GM18505 (cell line): ENCODE measurements around the gene NYAP2.

Experiments
- ATAC-seq: cut with Tn5 transposase; IDR thresholded peaks from one replicate; pipeline ENCODE4 v1.9.1; 2021; ENCODE audit not compliant: unreplicated experiment
- POLR2A ChIP-seq: IDR thresholded peaks from 4 replicates; pipeline ENCODE4 v1.6.1; 2011; ENCODE audit warnings: borderline replicate concordance; ENCODE audit not compliant: insufficient read depth, insufficient read length; ENCODE audit errors: extremely low read depth

The NYAP2 gene

DNA sequence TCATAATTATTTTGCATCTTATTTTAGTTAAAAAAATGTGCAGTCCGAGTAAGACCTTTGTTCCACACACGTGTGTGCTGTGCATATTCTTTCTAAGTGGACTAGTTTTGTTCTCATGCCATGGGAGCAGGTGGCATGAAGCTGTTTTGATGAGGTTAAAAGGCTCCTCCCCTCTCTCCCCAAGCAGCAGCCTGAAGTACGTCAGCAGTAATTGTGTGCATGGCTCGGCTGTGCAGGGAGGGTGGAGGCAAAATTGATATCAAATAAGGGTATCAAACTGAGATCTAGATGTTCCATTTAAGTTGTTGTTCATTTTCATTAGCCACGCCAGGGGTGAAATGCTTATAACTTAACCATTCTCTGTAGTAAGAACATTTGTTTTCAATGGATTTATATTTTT lies at the start of gene NYAP2:
TSS of gene NYAP2 (plus strand) at position 207 of the 400 bp plus-strand sequence. CDS start 9,171 bp downstream, outside the sequence.
- no peak for ATAC-seq
- TF ChIP-seq POLR2A: no peak

DNA sequence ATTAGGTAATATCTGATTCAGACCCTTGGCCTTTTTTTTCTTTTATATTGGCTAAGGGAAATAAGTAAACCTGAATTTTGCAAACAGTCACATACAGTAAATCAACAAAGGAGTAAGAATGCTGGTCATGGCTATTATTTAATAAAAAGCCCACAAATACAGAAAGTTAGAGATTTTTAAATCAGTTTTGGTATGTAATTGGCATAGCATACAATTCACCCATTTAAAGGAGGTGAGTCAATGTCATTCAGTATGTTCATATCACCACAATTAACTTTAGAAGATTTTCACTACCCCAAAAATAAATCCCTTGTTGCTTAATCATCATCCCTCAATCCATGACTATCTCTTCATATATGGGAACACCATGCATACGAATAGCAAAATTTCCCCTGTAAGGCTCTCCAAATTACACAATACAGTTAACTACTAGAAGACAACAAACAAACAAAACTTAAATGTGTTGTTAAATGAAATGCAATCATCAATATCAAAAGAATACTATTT lies 45.9 kb upstream of the NYAP2 start:
- no peak for ATAC-seq
- no peak for TF ChIP-seq POLR2A

DNA sequence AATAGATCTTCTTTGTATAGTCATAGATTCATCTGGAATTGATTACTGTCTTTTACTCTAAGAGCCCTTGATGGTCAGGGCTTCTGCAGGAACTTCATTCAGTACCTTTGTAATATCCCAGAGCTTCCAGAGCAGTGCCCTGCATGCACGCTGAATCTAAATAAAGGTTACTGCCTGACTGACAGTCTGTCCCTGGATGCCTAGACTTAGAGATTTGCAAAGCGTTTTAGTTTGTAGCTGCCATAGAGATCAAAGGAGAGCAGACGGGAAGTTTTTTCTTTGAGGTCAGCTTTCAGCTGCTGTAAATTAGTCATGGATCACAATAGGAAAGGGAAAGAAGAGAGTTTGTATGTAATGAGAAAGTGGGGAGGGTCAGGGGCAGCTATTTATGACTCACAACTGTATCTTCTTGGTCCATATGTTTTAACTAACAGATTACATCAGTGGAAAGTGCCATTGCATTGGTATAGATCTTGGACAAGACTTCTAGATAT lies 45.2 kb upstream of the NYAP2 start:
- no peak for TF ChIP-seq POLR2A
- ATAC-seq: no peak

DNA sequence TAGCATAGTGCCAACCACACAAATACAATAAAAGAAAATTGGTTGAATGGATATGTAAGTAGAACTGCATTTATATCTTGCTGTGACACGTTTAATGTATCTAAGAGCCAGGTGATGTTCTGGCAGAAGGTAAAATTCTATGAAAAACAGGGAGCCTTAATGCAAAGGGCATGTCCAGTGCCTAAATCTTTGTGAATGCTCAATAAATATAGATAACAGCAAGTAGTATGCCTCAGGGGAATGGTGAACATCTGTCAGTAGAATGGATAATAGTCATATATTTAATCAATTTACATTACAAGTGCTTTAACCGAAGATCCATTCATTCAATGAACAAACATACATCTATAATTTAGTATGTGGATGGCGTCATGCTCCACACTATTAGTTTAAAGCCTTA lies 43.7 kb upstream of the NYAP2 start:
- no peak for ATAC-seq
- TF ChIP-seq POLR2A: no peak

DNA sequence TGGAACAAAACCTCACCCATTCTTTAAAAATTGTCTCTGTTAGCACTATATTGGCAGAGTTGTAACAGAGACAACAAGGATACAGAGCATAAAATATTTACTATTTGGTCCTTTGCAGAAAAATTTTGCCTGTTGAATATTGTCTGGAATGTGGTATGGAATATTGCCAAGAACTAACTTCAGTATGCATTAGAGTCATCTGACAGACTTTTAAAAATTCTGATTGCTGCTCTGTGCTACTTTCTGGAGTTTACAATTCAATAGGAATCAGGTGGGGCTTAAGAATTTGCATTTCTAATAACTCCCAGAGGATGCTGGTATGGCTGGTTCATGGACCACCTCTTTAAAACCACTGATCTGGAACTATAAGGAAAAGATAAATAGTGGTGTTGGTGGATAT lies 32.8 kb upstream of the NYAP2 start:
- ATAC-seq: no peak

DNA sequence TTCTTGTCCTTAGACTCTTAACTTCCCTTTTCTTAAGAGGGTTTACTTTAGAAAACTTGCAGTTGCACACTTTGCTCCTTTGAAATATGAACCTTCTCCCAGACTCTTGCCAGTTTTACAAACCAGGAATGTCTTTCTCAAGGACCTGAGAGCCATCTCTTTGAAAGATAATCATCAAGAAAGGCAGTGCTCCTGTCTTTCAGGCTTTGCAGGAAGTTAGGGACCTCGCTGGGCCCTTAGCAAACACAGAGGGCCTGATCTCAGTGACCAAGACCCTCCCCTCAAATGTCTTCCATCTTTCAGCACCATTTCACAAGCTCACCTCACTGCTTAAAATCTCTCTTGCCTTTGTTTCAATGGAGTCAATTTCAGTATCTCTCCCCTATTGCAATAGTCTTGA lies 32.0 kb upstream of the NYAP2 start:
- ATAC-seq: no peak
- TF ChIP-seq POLR2A: no peak

More for the DNA sequence above, 32.8 kb upstream of the NYAP2 start:
- no peak for TF ChIP-seq POLR2A

DNA sequence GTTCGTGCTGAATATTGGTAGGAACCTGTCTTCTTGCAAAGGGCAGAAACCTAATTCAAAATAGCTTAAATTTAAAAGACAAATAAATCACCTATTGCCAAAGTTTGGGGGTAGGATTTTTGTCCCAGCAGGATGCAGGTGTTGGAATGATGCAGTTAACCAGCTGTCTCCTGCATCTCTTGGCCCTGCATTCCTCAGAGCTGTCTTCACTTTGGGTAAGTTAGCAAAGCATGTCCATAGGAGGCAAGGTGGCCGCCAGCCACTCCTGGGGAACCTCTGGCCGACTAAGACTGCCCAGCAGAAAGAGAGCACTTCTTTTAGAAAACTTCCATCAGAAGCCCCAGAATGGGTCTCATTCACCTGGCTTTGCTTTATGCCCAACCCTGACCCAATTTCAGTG lies 20.5 kb upstream of the NYAP2 start:
- no peak for ATAC-seq

DNA sequence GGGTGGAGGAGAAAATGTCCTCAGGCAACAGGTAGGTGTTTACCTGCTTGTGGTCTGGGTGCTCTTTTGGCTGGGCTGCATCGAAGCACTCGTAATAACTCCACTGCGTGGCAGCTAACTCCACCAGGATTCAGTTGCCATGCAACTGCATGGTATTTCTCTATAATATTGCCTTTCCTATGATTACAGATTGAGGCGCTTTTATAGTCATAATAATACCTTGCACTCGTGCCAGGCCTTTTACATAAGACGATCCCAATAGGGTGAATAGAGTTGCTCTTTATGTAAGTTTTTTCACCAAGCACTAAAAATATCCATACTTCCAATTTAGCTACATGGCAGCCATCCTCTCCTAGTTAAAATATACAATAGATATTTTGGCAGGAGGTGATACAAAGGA lies 19.7 kb upstream of the NYAP2 start:
- no peak for TF ChIP-seq POLR2A
- ATAC-seq: no peak

More for the DNA sequence above, 20.5 kb upstream of the NYAP2 start:
- no peak for TF ChIP-seq POLR2A

DNA sequence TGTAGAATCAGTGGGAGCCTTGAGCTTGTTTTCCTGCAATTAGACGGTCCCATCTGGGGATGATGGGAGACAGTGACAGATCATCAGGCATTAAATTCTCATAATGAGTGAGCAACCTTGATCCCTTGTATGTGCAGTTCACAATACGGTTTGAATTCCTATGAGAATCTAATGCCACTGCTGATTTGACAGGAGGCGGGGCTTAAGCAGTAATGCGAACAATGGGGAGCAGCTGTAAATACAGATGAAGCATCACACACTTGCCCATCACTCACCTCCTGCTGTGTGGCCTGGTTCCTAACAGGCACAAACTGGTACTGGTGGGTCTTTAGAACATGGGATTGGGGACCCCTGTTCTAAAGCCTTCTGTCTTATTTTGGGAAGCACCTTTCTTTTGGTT lies 17.9 kb upstream of the NYAP2 start:
- TF ChIP-seq POLR2A: no peak

DNA sequence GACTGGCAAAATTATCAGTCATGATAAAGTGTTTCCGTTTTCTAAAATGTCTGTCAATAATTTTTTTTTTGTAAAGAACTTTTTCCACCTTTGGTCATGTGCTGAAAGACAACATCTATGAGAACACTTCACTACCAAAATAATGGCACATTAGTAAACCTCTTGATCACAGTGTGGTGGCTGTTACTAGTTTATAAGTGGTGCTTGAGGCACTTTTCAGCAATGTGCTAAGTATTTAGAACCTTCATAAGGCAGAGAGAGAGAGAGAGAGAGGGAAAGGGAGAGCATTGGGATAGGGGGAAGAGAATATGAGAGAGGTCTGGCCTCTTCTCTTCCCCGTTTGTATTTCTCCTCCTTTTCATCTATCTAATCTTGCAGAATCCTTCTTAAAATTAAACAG lies 1.1 kb upstream of the NYAP2 start:
- no peak for ATAC-seq
- no peak for TF ChIP-seq POLR2A

More for the DNA sequence above, 17.9 kb upstream of the NYAP2 start:
- no peak for ATAC-seq

DNA sequence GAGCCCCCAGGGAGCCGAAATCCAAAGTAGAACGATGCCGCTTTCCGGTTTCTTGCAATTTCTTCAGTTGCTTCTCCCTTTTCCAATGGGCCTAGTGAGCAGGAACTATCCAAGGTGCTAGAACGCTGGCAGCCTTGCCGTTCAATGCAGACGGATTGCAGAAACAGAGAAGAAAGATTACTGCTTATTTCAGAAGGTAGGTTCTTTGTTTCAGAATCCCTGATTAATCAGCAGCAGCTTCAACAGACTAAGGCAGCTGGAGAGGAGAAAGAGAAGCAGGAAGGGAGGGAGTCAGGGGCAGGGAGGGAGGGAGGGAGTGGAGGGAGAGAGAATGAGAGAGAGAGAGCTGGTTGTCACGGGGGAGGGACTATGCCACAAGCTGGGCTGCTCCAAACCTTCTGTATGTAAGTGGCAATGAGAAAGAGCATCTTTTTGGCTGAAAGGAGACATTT lies 576 bp downstream of the NYAP2 start:
- no peak for TF ChIP-seq POLR2A
- ATAC-seq: no peak

DNA sequence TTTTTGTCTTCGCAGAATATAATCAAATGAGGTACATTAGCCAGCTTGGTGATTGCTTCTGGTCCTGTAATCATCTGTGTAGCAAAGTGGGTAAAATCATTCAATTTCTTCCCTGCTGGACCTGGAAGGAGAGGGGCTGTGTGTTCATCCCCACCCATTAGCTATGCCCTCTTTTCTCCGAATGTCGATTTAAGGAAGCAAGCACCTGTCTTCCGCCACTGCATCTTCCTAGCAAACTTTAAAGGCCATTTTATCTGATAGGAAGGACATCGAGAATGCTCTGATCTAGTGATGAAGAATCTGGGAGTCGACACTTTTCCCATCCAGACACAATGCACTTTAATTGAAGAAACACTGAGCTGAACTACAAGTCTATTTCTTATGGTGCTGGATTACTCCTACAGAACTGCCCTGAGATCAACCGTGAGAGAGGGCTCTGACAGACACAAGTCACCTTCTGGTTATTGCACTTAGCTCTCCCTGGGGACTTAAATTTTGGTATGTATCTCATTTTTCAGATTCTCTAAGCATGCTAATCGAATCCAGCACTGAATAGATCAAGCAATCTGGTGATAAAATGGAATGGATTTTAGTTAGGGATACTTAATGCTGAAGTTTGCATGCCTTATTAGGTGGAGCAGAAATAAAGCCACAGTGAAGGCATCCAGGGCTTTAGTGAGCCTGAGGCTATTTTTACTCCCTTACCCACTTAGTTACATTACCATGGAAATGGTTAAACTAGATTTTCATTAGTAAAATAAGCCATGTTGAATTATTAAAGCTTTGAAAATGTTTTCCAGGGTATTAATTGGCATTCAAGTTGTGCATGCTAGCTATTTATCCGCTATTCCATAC lies 1.3 kb downstream of the NYAP2 start:
- TF ChIP-seq POLR2A: no peak
- no peak for ATAC-seq

DNA sequence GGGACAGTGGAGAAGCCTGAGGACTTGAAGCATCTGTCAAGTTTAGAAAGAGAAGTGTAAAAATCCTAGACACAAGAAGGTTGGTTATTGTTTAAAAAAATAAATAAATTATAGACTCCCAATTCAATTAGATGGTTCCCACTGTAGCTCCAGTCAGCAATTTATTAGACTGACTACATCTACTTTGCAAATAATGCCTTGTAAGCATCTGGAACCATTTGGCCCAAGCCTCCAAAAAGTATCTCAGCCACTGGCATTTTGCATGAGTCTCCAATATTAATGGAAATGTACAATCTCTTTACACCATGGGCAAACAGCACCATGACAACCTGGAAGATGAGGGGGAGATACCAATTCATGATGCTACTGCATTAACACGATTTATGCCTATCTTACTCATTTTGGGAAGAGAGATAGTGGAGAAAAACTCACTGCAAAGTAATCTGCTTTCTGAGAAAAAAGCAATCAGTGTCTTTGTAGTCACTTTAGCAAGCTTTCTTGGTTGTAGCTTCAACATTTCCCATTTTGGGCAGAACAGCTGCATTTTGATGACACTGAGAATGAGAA lies 2.8 kb downstream of the NYAP2 start:
- no peak for TF ChIP-seq POLR2A
- ATAC-seq: no peak

DNA sequence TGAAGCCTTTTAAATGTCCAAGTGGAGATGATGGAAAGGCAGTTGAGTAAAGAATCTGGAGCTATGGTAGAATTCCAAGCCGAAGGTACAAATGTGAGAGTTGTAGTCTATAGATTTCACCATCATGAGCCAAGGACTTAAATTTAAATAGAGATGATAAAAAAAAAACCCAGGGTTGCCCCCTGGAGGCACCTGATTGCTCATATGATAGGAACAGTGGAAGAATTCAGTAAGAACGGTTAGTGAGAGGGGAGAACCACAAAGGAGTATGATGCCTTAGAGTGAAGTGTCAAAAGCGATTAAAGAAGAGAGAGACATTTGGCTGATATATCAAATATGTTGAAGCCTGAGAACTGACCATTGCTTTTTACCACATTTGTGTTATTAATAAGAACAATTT lies 11.9 kb downstream of the NYAP2 start:
- TF ChIP-seq POLR2A: no peak
- ATAC-seq: no peak
